Stimulated activated CD4-positive, alpha-beta T cell treated with anti-CD3 and anti-CD28 coated beads, Interleukin-15, amount 100 ng/mL, for 48 hours (primary cell): ENCODE results near the gene ZP3.
"Not testable (repeated sequence)": the region's sequence is repeated elsewhere in the genome, so short reads cannot be mapped to it uniquely, and the experiment has no call there.

Source experiments
- DNase-seq, 2 donors: peaks; one replicate each; pipeline ENCODE4 v3.0.0-alpha.2; 2020; ENCODE audit warnings: low read depth in 2 of 2

ZP3 gene

DNA sequence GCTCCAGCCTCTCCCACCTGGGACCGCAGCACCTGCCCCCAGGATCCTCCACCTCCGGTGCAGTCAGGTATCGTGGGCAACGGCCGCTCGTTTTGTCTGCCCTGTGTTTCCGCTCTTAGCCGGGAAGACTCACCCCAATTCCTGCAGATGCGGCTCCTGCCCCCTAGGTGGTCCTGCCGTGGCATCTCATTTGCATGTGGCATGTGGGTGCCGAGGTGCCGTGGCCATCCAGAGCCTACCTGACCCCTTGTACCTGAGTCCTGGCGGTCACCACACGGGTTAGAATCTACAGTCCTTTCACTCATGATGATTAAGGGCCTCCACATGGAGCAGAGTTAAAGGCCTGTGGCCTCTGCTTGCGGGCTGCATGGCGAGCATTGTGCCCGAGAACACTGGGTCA lies 58.3 kb downstream of the ZP3 start:
- DNase-seq, result not testable (repeated sequence)

GRCh38 chr7:76484456-76484855 lies 59.7 kb downstream of the ZP3 start:
- not testable (repeated sequence) for DNase-seq

GRCh38 chr7:76485822-76486610 lies 61.3 kb downstream of the ZP3 start:
- DNase-seq, result not testable (repeated sequence)

GRCh38 chr7:76486618-76487017 lies 61.9 kb downstream of the ZP3 start:
- DNase-seq, result peak in 1 of 2 donors; percentile 10

- not testable (repeated sequence) for DNase-seq
Observed at GRCh38 chr7:76487969-76488368, 63.2 kb downstream of the ZP3 start.
